T-cell (primary cell): Measurements from ENCODE around the gene DDX11. TPM values are rescaled to one million over a fixed set of nuclear protein-coding genes. Genes with fewer than 3 reads are reported as not detected.
"Not testable (repeated sequence)": the region's sequence is repeated elsewhere in the genome, so short reads cannot be mapped to it uniquely, and the experiment has no call there.

Experiments used
- ATAC-seq, 4 experiments: fragments of 200-7000 bp in 3 of 4; fragments of 150-1000 bp in 1 of 4; cut with Tn5 transposase; replicated peaks in 1 of 4; 1 replicate in 3 of 4; 2 replicates in 1 of 4; pipeline ENCODE4 v1.10.0; 2021; ENCODE audit warnings: moderate library complexity in 3 of 4, mild to moderate bottlenecking in 2 of 4, moderate number of reproducible peaks in 1 of 4
- CTCF ChIA-PET, 2 donors: fragments of 300-600 bp; sonication (Branson Sonifier 250); formaldehyde crosslinking; loops; one replicate each; lab custom pipeline; 2022; ENCODE audit warnings: antibody characterized with exemption in 2 of 2; lab: Charles Lee
- POLR2A ChIA-PET, 2 donors: fragments of 300-600 bp; sonication (Branson Sonifier 250); formaldehyde crosslinking; loops; one replicate each; lab custom pipeline; 2022; ENCODE audit warnings: antibody characterized with exemption in 2 of 2; lab: Charles Lee
- DNase-seq, 35 experiments: peaks; one replicate each; pipeline versions ENCODE4 v3.0.0 to v3.0.0-alpha.2; 2013 to 2023
- H3K27ac ChIP-seq: one replicate; pipeline ENCODE4 v1.5.1; 2013; ENCODE audit warnings: low read length
- H3K27me3 ChIP-seq, 2 experiments: replicated peaks in 1 of 2; 1 replicate in 1 of 2; 2 replicates in 1 of 2; pipeline versions ENCODE4 v1.6.1 to v1.7.0; 2013; ENCODE audit warnings: low read length in 1 of 2, mixed read lengths in 1 of 2; ENCODE audit not compliant: control insufficient read depth in 2 of 2, insufficient read depth in 2 of 2; ENCODE audit errors: extremely low read depth in 1 of 2
- H3K36me3 ChIP-seq, 2 donors: 1 replicate in 1 of 2; 2 replicates in 1 of 2; pipeline versions ENCODE4 v1.6.1 to v1.7.0; 2013; ENCODE audit warnings: low read length in 1 of 2; ENCODE audit not compliant: control insufficient read depth in 2 of 2, insufficient read depth in 1 of 2; ENCODE audit errors: extremely low read depth in 1 of 2
- H3K4me1 ChIP-seq, 2 experiments: 1 replicate in 1 of 2; 2 replicates in 1 of 2; pipeline versions ENCODE4 v1.6.1 to v1.7.0; 2013; ENCODE audit warnings: low read length in 2 of 2, mixed read lengths in 1 of 2; ENCODE audit not compliant: insufficient read depth in 2 of 2, control insufficient read depth in 1 of 2; ENCODE audit errors: extremely low read depth in 1 of 2
- H3K4me3 ChIP-seq, 2 donors: 1 replicate in 1 of 2; 2 replicates in 1 of 2; pipeline versions ENCODE4 v1.5.1 to v1.7.0; 2013; ENCODE audit warnings: mild to moderate bottlenecking in 2 of 2, low read length in 1 of 2, moderate library complexity in 1 of 2; ENCODE audit not compliant: control insufficient read depth in 1 of 2; ENCODE audit errors: extremely low read depth in 1 of 2
- H3K9me3 ChIP-seq: 2 replicates; pipeline ENCODE4 v1.7.0; 2013
- H3K27ac Mint-ChIP-seq, 2 donors: one replicate each; pipeline ENCODE4 v1.8.0; 2020 to 2021; ENCODE audit warnings: mild to moderate bottlenecking in 2 of 2, mixed read lengths in 2 of 2
- H3K27me3 Mint-ChIP-seq, 2 donors: one replicate each; pipeline ENCODE4 v1.8.0; 2021 to 2022; ENCODE audit warnings: mixed read lengths in 2 of 2
- H3K36me3 Mint-ChIP-seq: one replicate; pipeline ENCODE4 v1.8.0; 2021; ENCODE audit warnings: mixed read lengths
- H3K4me1 Mint-ChIP-seq, 3 donors: one replicate each; pipeline ENCODE4 v1.8.0; 2020 to 2022; ENCODE audit warnings: mixed read lengths in 3 of 3, mild to moderate bottlenecking in 1 of 3
- H3K4me3 Mint-ChIP-seq, 3 donors: one replicate each; pipeline ENCODE4 v1.8.0; 2020 to 2022; ENCODE audit warnings: mild to moderate bottlenecking in 3 of 3, mixed read lengths in 3 of 3, moderate library complexity in 3 of 3
- H3K9me3 Mint-ChIP-seq, 3 donors: one replicate each; pipeline ENCODE4 v1.8.0; 2020 to 2022; ENCODE audit warnings: mixed read lengths in 3 of 3
- WGBS: methylation state at CpG from one replicate; pipeline ENCODE4 v1.1.5; 2013; ENCODE audit warnings: missing lambda C conversion rate; ENCODE audit not compliant: insufficient coverage; 5-methylcytosine and 5-hydroxymethylcytosine counted together
- total RNA-seq, 35 experiments: library from RNA in 6 of 35; stranded (reverse) in 6 of 35; fragments of 120-200 nt in 1 of 35; gene quantifications; one replicate each; pipeline versions ENCODE4 v1.2.1 to v1.2.4 and lab custom pipeline; 2013 to 2026

Gene DDX11
- total RNA-seq, 5 donors from 2014 or later (not counting 1 experiment from before 2014, with no cell fraction given), result 80.9 to 123 (median 108) TPM

DNA sequence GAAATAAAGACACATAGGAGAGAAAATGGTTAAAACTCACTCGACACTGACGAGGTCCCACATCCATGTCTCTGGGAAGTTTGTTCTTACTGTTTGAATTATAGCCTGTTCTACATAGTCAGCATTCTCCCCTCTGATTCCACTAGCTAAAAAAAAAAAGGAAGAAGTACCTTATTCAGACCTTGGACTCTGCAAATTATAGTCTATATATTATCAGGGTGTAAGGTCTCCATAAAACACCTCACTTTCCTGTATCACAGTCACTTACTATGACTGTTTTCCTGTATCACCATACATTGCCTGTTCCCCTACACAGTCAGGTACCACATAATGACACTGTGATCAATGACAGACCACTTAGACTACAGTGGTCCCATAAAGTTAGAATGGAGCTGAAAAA is 62.9 kb downstream of the DDX11 start:
- H3K36me3 ChIP-seq, H3K4me1 ChIP-seq, H3K4me3 ChIP-seq, H3K27ac Mint-ChIP-seq, H3K4me1 Mint-ChIP-seq, H3K4me3 Mint-ChIP-seq, CTCF ChIA-PET, H3K27ac ChIP-seq, H3K36me3 Mint-ChIP-seq, H3K27me3 ChIP-seq, ATAC-seq, POLR2A ChIA-PET, DNase-seq, H3K9me3 ChIP-seq: not testable (repeated sequence)
- Mint-ChIP-seq H3K9me3 (peaks cover 0 to 13% (median 8%) of the 10 kb centered on the region in 3 donors), H3K27me3 (peaks cover 5 to 11% of the 10 kb centered on the region in 2 donors)
- no CpG with 5 or more reads among the region's 2 CpGs for WGBS

DNA sequence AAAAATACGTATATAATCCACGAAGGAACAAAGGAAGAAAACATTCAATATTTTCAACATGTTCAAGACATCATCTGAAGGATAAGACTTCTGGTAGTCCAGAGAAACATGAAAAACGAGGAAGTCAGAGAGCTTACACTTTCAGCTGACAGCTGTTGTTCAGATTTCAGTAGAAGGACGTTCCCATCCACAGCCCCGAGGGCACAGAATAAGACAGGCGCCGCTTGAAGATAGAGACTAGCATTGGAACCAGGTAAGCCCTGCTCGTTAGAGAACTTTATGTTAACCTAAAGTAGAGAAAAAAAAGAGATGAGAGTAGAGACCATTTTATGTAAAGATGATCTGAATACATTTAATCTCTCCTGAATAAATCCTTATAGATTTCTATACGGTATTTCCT is 71.1 kb downstream of the DDX11 start:
- H3K4me3 ChIP-seq, H3K4me3 Mint-ChIP-seq, H3K36me3 Mint-ChIP-seq, H3K9me3 Mint-ChIP-seq, DNase-seq, H3K27me3 Mint-ChIP-seq, H3K4me1 ChIP-seq, POLR2A ChIA-PET, H3K27ac Mint-ChIP-seq, CTCF ChIA-PET, H3K36me3 ChIP-seq, H3K27ac ChIP-seq, ATAC-seq, H3K4me1 Mint-ChIP-seq, H3K9me3 ChIP-seq, H3K27me3 ChIP-seq: not testable (repeated sequence)
- no CpG with 5 or more reads among the region's 9 CpGs for WGBS

DNA sequence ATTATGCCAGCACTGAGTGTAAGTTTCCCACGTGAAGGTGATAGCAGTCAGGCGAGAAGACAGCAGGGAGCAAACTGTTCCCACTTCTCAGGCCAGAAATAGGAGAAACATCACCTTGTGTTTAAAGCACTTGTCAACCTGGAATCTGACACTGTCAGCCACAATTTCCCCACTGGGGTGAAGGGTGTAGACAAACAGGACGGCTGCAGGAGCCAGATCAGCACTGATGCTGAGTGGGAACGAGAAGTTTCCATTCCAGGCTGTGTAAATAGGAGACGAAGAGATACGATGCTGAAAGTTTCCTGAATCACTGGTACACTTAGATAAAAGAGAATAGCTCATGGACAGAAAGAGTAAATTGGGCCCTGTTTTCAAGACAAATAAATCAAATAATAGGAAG is 71.6 kb downstream of the DDX11 start:
- H3K36me3 Mint-ChIP-seq, POLR2A ChIA-PET, H3K4me3 ChIP-seq, H3K27ac Mint-ChIP-seq, H3K27ac ChIP-seq, H3K4me1 ChIP-seq, CTCF ChIA-PET, DNase-seq, H3K9me3 ChIP-seq, H3K36me3 ChIP-seq, H3K9me3 Mint-ChIP-seq, ATAC-seq, H3K27me3 ChIP-seq, H3K4me3 Mint-ChIP-seq, H3K4me1 Mint-ChIP-seq, H3K27me3 Mint-ChIP-seq: not testable (repeated sequence)
- no CpG with 5 or more reads among the region's 6 CpGs for WGBS

DNA sequence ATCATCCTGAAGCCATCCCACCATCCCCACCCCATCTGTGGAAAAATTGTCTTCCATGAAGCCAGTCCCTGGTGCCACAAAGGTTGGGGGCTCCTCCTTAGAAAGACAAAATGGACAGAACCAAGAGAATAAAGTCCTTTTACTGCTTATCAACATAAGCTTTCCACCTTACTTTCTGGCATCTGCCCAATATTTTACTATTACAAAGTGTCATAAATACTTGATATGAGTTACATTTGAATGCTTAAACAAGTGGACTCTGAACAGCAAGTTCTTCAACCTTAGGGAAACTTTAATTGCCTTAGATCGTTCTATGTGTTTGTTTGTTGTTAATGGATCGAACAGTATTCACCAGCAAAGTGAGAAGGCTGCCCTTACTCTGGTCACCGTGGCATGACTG is 73.8 kb downstream of the DDX11 start:
- H3K4me1 ChIP-seq, ATAC-seq, H3K27ac ChIP-seq, CTCF ChIA-PET, H3K4me3 ChIP-seq, H3K27ac Mint-ChIP-seq, H3K27me3 Mint-ChIP-seq, H3K36me3 Mint-ChIP-seq, H3K9me3 ChIP-seq, H3K9me3 Mint-ChIP-seq, H3K27me3 ChIP-seq, DNase-seq, H3K4me1 Mint-ChIP-seq, H3K4me3 Mint-ChIP-seq, H3K36me3 ChIP-seq, POLR2A ChIA-PET: not testable (repeated sequence)
- no CpG with 5 or more reads among the region's 3 CpGs for WGBS

DNA sequence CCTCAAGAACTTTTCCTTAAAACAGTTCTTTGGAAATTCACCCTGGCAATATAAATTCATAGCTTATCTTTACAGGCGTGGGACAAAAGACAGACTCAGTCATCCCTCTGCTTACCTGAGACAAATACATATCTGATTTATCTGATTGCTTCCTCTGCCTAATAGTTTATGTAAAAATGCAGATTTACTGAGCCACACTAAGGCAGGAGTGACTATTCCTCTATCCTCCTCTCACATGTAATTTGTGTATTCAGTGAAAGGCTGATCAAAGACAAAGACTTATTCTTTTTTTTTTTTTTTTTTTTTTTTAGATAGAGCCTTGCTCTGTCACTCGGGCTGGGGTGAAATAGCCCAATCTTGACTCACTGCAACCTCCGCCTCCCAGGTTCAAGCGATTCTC is 77.1 kb downstream of the DDX11 start:
- no CpG with 5 or more reads among the region's 4 CpGs for WGBS
- H3K4me1 Mint-ChIP-seq, POLR2A ChIA-PET, H3K36me3 Mint-ChIP-seq, H3K4me3 ChIP-seq, H3K4me3 Mint-ChIP-seq, DNase-seq, H3K27ac ChIP-seq, H3K9me3 ChIP-seq, H3K27ac Mint-ChIP-seq, H3K4me1 ChIP-seq, H3K9me3 Mint-ChIP-seq, H3K27me3 ChIP-seq, CTCF ChIA-PET, H3K36me3 ChIP-seq, ATAC-seq: not testable (repeated sequence)
- peaks cover 11 to 16% of the 10 kb centered on the region in 2 donors for H3K27me3 Mint-ChIP-seq

Other genes with a start within 250 kb of the DDX11 start
- not detected for gene TSPAN11, start 147.1 kb upstream of the DDX11 start, total RNA-seq